Liver (tissue), 9 donors: ENCODE data around the gene BCL2. TPM values are rescaled to one million over a fixed set of nuclear protein-coding genes. Genes with fewer than 3 reads are reported as not detected.

Experiments
- DNase-seq: peaks from one replicate; pipeline ENCODE4 v3.0.0-alpha.2; 2017; ENCODE audit warnings: low spot score
- H3K27ac ChIP-seq, 2 donors: one replicate each; pipeline ENCODE4 v1.7.0; 2013; ENCODE audit warnings: inconsistent platforms in 2 of 2, low read length in 2 of 2, control low read depth in 1 of 2, low read depth in 1 of 2, mild to moderate bottlenecking in 1 of 2
- H3K27me3 ChIP-seq, 4 donors: one replicate each; pipeline versions ENCODE4 v1.6.1 to v1.7.0; 2013; ENCODE audit warnings: low read length in 3 of 4, inconsistent platforms in 1 of 4, mild to moderate bottlenecking in 1 of 4, moderate library complexity in 1 of 4; ENCODE audit not compliant: control insufficient read depth in 4 of 4, insufficient read depth in 4 of 4
- H3K36me3 ChIP-seq, 4 donors: one replicate each; pipeline versions ENCODE4 v1.6.1 to v1.7.0; 2013; ENCODE audit warnings: low read length in 3 of 4, mild to moderate bottlenecking in 3 of 4, low read depth in 1 of 4, moderate library complexity in 1 of 4; ENCODE audit not compliant: control insufficient read depth in 4 of 4, insufficient read depth in 3 of 4
- H3K4me1 ChIP-seq, 4 donors: one replicate each; pipeline versions ENCODE4 v1.6.1 to v1.7.0; 2013; ENCODE audit warnings: low read length in 3 of 4, mild to moderate bottlenecking in 3 of 4, moderate library complexity in 1 of 4; ENCODE audit not compliant: control insufficient read depth in 4 of 4, insufficient read depth in 4 of 4
- H3K4me3 ChIP-seq, 3 donors: one replicate each; pipeline versions ENCODE4 v1.6.1 to v1.7.0; 2013; ENCODE audit warnings: low read length in 3 of 3, control low read depth in 1 of 3, low read depth in 1 of 3, mild to moderate bottlenecking in 1 of 3
- H3K9ac ChIP-seq, 2 donors: one replicate each; pipeline ENCODE4 v1.7.0; 2013; ENCODE audit warnings: low read length in 2 of 2, mild to moderate bottlenecking in 2 of 2, moderate library complexity in 2 of 2, control low read depth in 1 of 2, low read depth in 1 of 2
- H3K9me3 ChIP-seq, 4 donors: one replicate each; pipeline versions ENCODE4 v1.6.1 to v1.7.0; 2013; ENCODE audit warnings: low read length in 3 of 4; ENCODE audit not compliant: control insufficient read depth in 4 of 4
- EGR1 ChIP-seq, 2 donors: IDR thresholded peaks; 2 replicates each; pipeline ENCODE4 v1.6.1; 2016 to 2018; ENCODE audit warnings: antibody characterized with exemption in 2 of 2, low read depth in 2 of 2
- FOXA1 ChIP-seq: IDR thresholded peaks from 2 replicates; pipeline ENCODE4 v1.6.1; 2016; ENCODE audit warnings: antibody characterized with exemption
- FOXA2 ChIP-seq: IDR thresholded peaks from 2 replicates; pipeline ENCODE4 v1.6.1; 2016; ENCODE audit warnings: antibody characterized with exemption
- GABPA ChIP-seq, 2 donors: IDR thresholded peaks in 1 of 2; conservative IDR thresholded peaks in 1 of 2; 2 replicates each; pipeline ENCODE4 v1.6.1; 2016; ENCODE audit warnings: antibody characterized with exemption in 2 of 2, mild to moderate bottlenecking in 1 of 2, moderate library complexity in 1 of 2
- HNF4A ChIP-seq, 2 donors: conservative IDR thresholded peaks; 2 replicates each; pipeline ENCODE4 v1.6.1; 2016; ENCODE audit warnings: antibody characterized with exemption in 2 of 2, mild to moderate bottlenecking in 2 of 2
- HNF4G ChIP-seq: IDR thresholded peaks from 2 replicates; pipeline ENCODE4 v1.6.1; 2016; ENCODE audit warnings: antibody characterized with exemption
- JUND ChIP-seq, 2 donors: IDR thresholded peaks; 2 replicates each; pipeline ENCODE4 v1.6.1; 2016; ENCODE audit warnings: antibody characterized with exemption in 2 of 2
- NR2F2 ChIP-seq: IDR thresholded peaks from 2 replicates; pipeline ENCODE4 v1.6.1; 2016; ENCODE audit warnings: antibody characterized with exemption
- RAD21 ChIP-seq, 2 donors: IDR thresholded peaks; 2 replicates each; pipeline ENCODE4 v1.6.1; 2016; ENCODE audit warnings: antibody characterized with exemption in 2 of 2, mild to moderate bottlenecking in 2 of 2
- RXRA ChIP-seq, 2 donors: IDR thresholded peaks; 2 replicates each; pipeline ENCODE4 v1.6.1; 2017 to 2018; ENCODE audit warnings: antibody characterized with exemption in 2 of 2, mild to moderate bottlenecking in 1 of 2
- SP1 ChIP-seq: IDR thresholded peaks from 2 replicates; pipeline ENCODE4 v1.6.1; 2018; ENCODE audit warnings: antibody characterized with exemption, mild to moderate bottlenecking
- TAF1 ChIP-seq: conservative IDR thresholded peaks from 2 replicates; pipeline ENCODE4 v1.6.1; 2016; ENCODE audit warnings: antibody characterized with exemption, mild to moderate bottlenecking
- YY1 ChIP-seq: IDR thresholded peaks from 2 replicates; pipeline ENCODE4 v1.6.1; 2016; ENCODE audit warnings: antibody characterized with exemption, mild to moderate bottlenecking
- WGBS: extraction: QIAGEN DNeasy Blood & Tissue Kit; methylation state at CpG from one replicate; pipeline ENCODE4 v1.1.7; 2013; 5-methylcytosine and 5-hydroxymethylcytosine counted together
- polyA plus RNA-seq, 2 donors: library from polyadenylated mRNA; stranded (reverse) in 1 of 2; unstranded in 1 of 2; fragments of 200-250 nt in 1 of 2; fragments of >200 nt in 1 of 2; fragmentation: Nextera tagmentation in 1 of 2; extraction: Ambion mirVana in 1 of 2; gene quantifications; one replicate each; pipeline versions ENCODE4 v1.2.1 to v1.2.3, GENCODE V29; 2013 to 2015
- total RNA-seq, 2 donors: library from RNA; depleted of rRNA; stranded (reverse); fragments of >200 nt; gene quantifications; one replicate each; pipeline ENCODE4 v1.2.3, GENCODE V29; 2014
- TF ChIP-seq, protein P1 (sequence below): IDR thresholded peaks from 2 replicates; pipeline ENCODE4 v1.6.1; 2016; ENCODE audit warnings: antibody characterized with exemption, mild to moderate bottlenecking
- TF ChIP-seq, protein P2 (sequence below): fragments of 150-350 bp; IDR thresholded peaks from 2 replicates; pipeline ENCODE4 v1.5.1; 2017; ENCODE audit warnings: improper control_type of control experiment, low read depth, low read length; ENCODE audit not compliant: missing input control
- TF ChIP-seq, protein P3 (sequence below): IDR thresholded peaks from 2 replicates; pipeline ENCODE4 v1.6.1; 2016; ENCODE audit warnings: antibody characterized with exemption
- TF ChIP-seq, protein P4 (sequence below): IDR thresholded peaks from 2 replicates; pipeline ENCODE4 v1.6.1; 2016; ENCODE audit warnings: antibody characterized with exemption
- TF ChIP-seq, protein P5 (sequence below): IDR thresholded peaks from 2 replicates; pipeline ENCODE4 v1.6.1; 2016; ENCODE audit warnings: antibody characterized with exemption
- donor health status: healthy.
- donor health status: healthy.
- donor health status: healthy.
- donor health status: healthy.
- donor health status: healthy.

The BCL2 gene
- total and polyA plus RNA-seq, 4 donors: 0.40 to 3.9 (median 1.4) TPM

DNA sequence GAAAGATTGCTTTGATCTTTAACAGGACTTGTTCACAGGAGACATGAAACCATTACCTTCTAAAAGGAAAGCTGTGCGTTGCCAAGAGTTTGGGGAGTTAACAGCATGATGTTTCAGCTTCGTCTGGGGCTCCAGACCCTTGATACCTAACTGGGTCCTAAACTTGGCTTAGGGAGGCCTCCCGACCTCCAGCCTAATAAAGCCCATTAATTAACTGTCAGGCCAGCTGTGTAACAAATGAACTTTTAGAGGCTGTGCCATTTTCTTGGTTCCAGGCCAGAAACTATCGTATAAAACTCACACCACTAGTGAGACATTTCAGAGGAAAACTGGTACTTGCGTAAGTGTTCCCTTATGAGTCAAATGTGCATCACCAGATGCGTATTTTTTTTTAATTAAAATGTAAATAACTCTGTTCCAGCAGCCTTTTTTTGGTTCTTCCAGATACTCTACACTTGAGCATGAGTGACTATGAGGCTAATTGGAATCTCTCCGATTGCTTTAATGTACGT lies 236.5 kb downstream of the BCL2 start:
- H3K4me3 ChIP-seq: no peak overlapping the region
- H3K27ac ChIP-seq: no peak overlapping the region
- no peaks in the 10 kb centered on the region for H3K4me1 ChIP-seq
- H3K9ac ChIP-seq: no peak overlapping the region
- no peak for DNase-seq
- no peaks in the 10 kb centered on the region for H3K36me3 ChIP-seq
- no peaks in the 10 kb centered on the region for H3K27me3 ChIP-seq
- peaks cover 0 to 4% (median 1%) of the 10 kb centered on the region in 4 donors for H3K9me3 ChIP-seq
- 89% methylated on average over 8 of the region's 8 CpGs for WGBS
- TF ChIP-seq YY1 (no peak), RAD21 (IDR thresholded peaks at IDR 0.05) (no peak), JUND (IDR thresholded peaks at IDR 0.05) (no peak)
- TF ChIP-seq, protein P1, sequence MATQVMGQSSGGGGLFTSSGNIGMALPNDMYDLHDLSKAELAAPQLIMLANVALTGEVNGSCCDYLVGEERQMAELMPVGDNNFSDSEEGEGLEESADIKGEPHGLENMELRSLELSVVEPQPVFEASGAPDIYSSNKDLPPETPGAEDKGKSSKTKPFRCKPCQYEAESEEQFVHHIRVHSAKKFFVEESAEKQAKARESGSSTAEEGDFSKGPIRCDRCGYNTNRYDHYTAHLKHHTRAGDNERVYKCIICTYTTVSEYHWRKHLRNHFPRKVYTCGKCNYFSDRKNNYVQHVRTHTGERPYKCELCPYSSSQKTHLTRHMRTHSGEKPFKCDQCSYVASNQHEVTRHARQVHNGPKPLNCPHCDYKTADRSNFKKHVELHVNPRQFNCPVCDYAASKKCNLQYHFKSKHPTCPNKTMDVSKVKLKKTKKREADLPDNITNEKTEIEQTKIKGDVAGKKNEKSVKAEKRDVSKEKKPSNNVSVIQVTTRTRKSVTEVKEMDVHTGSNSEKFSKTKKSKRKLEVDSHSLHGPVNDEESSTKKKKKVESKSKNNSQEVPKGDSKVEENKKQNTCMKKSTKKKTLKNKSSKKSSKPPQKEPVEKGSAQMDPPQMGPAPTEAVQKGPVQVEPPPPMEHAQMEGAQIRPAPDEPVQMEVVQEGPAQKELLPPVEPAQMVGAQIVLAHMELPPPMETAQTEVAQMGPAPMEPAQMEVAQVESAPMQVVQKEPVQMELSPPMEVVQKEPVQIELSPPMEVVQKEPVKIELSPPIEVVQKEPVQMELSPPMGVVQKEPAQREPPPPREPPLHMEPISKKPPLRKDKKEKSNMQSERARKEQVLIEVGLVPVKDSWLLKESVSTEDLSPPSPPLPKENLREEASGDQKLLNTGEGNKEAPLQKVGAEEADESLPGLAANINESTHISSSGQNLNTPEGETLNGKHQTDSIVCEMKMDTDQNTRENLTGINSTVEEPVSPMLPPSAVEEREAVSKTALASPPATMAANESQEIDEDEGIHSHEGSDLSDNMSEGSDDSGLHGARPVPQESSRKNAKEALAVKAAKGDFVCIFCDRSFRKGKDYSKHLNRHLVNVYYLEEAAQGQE: no peak

DNA sequence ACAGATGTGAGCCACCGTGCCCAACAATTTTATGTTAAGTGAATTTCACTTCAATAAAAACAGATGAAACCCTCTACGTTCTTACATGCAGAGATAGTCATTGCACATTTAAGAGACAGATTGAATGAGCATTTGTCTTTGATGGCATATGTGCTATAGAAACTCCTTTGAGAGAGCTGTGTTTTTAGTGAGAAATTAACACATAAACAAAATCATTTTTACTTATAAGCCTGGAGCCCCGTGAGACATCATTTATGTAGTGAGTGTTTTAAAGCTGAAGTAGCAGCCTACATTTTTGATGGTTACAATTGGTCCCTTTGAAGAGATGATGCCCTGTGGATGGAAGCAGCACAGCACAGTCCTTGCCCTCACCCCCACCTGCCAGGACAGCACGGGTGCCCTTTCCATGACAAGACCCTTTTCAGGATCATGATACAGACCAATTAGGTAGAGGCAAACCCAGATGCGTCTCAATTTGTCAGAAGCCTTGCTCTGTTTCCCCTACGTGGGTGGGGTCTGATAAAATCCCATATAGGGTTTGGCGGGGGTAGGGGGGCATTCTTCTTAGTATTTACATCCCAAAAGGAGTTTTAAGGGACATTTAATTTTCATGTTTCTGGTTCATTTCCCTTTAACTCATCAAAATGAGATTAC lies 237.1 kb downstream of the BCL2 start:
- Histone ChIP-seq H3K27me3 (no peaks in the 10 kb centered on the region), H3K4me3 (no peak overlapping the region), H3K9ac (no peak overlapping the region), H3K27ac (no peak overlapping the region), H3K36me3 (no peaks in the 10 kb centered on the region), H3K9me3 (peaks cover 0 to 4% (median 1%) of the 10 kb centered on the region in 4 donors), H3K4me1 (no peaks in the 10 kb centered on the region)
- TF ChIP-seq, protein P2, sequence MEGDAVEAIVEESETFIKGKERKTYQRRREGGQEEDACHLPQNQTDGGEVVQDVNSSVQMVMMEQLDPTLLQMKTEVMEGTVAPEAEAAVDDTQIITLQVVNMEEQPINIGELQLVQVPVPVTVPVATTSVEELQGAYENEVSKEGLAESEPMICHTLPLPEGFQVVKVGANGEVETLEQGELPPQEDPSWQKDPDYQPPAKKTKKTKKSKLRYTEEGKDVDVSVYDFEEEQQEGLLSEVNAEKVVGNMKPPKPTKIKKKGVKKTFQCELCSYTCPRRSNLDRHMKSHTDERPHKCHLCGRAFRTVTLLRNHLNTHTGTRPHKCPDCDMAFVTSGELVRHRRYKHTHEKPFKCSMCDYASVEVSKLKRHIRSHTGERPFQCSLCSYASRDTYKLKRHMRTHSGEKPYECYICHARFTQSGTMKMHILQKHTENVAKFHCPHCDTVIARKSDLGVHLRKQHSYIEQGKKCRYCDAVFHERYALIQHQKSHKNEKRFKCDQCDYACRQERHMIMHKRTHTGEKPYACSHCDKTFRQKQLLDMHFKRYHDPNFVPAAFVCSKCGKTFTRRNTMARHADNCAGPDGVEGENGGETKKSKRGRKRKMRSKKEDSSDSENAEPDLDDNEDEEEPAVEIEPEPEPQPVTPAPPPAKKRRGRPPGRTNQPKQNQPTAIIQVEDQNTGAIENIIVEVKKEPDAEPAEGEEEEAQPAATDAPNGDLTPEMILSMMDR: no peak
- TF ChIP-seq RXRA (IDR thresholded peaks at IDR 0.05) (no peak), FOXA1 (no peak), FOXA2 (no peak), GABPA (IDR thresholded peaks at IDR 0.05 in 1 of 2, conservative IDR thresholded peaks at IDR 0.05 in 1 of 2) (no peak), SP1 (no peak), JUND (IDR thresholded peaks at IDR 0.05) (no peak), RAD21 (IDR thresholded peaks at IDR 0.05) (no peak), HNF4A (conservative IDR thresholded peaks at IDR 0.05) (no peak), TAF1 (no peak), NR2F2 (no peak), EGR1 (IDR thresholded peaks at IDR 0.05; ENCODE audit: low read depth in 2 of 2) (no peak), YY1 (no peak), HNF4G (no peak)
- TF ChIP-seq, protein P3, sequence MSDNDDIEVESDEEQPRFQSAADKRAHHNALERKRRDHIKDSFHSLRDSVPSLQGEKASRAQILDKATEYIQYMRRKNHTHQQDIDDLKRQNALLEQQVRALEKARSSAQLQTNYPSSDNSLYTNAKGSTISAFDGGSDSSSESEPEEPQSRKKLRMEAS: no peak
- TF ChIP-seq, protein P1: no peak
- TF ChIP-seq, protein P4, sequence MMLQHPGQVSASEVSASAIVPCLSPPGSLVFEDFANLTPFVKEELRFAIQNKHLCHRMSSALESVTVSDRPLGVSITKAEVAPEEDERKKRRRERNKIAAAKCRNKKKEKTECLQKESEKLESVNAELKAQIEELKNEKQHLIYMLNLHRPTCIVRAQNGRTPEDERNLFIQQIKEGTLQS: no peak
- TF ChIP-seq, protein P5, sequence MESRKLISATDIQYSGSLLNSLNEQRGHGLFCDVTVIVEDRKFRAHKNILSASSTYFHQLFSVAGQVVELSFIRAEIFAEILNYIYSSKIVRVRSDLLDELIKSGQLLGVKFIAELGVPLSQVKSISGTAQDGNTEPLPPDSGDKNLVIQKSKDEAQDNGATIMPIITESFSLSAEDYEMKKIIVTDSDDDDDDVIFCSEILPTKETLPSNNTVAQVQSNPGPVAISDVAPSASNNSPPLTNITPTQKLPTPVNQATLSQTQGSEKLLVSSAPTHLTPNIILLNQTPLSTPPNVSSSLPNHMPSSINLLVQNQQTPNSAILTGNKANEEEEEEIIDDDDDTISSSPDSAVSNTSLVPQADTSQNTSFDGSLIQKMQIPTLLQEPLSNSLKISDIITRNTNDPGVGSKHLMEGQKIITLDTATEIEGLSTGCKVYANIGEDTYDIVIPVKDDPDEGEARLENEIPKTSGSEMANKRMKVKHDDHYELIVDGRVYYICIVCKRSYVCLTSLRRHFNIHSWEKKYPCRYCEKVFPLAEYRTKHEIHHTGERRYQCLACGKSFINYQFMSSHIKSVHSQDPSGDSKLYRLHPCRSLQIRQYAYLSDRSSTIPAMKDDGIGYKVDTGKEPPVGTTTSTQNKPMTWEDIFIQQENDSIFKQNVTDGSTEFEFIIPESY: no peak
- DNase-seq: no peak
- 86% methylated on average over 7 of the region's 7 CpGs for WGBS
